ENCODE data around the gene PPP1R16B.

PPP1R16B gene

GRCh38 chr20:38931984-38932383, 126.5 kb downstream of the PPP1R16B start:
- TF ChIP-seq SPI1 (IDR thresholded peaks at IDR 0.05; ENCODE audit: low read depth, low read length): no peak
- no peak for TF ChIP-seq POU2F2 (IDR thresholded peaks at IDR 0.05; ENCODE audit: low read depth, low read length)
- TF ChIP-seq TAF1 (IDR thresholded peaks at IDR 0.05; ENCODE audit: low read depth, low read length): no peak
- TF ChIP-seq POLR2AphosphoS5 (IDR thresholded peaks at IDR 0.05; ENCODE audit: low read depth, low read length): no peak
- no peak for TF ChIP-seq POLR2A (IDR thresholded peaks at IDR 0.05; ENCODE audit: low read depth, low read length)
- no peak for TF ChIP-seq PAX5 (IDR thresholded peaks at IDR 0.05; ENCODE audit: insufficient read depth, low read length, severe bottlenecking)
- FAIRE-seq (no peak), DNase-seq (ENCODE audit: insufficient read length, low spot score) (no peak)

- TF ChIP-seq POLR2A (IDR thresholded peaks at IDR 0.05; ENCODE audit: low read depth, low read length) (no peak), TAF1 (IDR thresholded peaks at IDR 0.05; ENCODE audit: low read depth, low read length) (no peak), SPI1 (IDR thresholded peaks at IDR 0.05; ENCODE audit: low read depth, low read length) (no peak), POLR2AphosphoS5 (IDR thresholded peaks at IDR 0.05; ENCODE audit: low read depth, low read length) (no peak)
- FAIRE-seq (no peak), DNase-seq (ENCODE audit: insufficient read length, low spot score) (no peak)
Measured at GRCh38 chr20:38932457-38933120, 127.1 kb downstream of the PPP1R16B start.

- TF ChIP-seq PAX5 (IDR thresholded peaks at IDR 0.05; ENCODE audit: insufficient read depth, low read length, severe bottlenecking): no peak
- no peak for TF ChIP-seq SPI1 (IDR thresholded peaks at IDR 0.05; ENCODE audit: low read depth, low read length)
- TF ChIP-seq POLR2A (IDR thresholded peaks at IDR 0.05; ENCODE audit: low read depth, low read length): no peak
- no peak for TF ChIP-seq POLR2AphosphoS5 (IDR thresholded peaks at IDR 0.05; ENCODE audit: low read depth, low read length)
- TF ChIP-seq POU2F2 (IDR thresholded peaks at IDR 0.05; ENCODE audit: low read depth, low read length): no peak
- no peak for TF ChIP-seq TAF1 (IDR thresholded peaks at IDR 0.05; ENCODE audit: low read depth, low read length)
- DNase-seq (ENCODE audit: insufficient read length, low spot score) (no peak), FAIRE-seq (no peak)
Measured at GRCh38 chr20:38934530-38934929, 129.0 kb downstream of the PPP1R16B start.

- FAIRE-seq (no peak), DNase-seq (ENCODE audit: insufficient read length, low spot score) (no peak)
- no peak for TF ChIP-seq PAX5 (IDR thresholded peaks at IDR 0.05; ENCODE audit: insufficient read depth, low read length, severe bottlenecking)
- no peak for TF ChIP-seq POU2F2 (IDR thresholded peaks at IDR 0.05; ENCODE audit: low read depth, low read length)
- TF ChIP-seq POLR2AphosphoS5 (IDR thresholded peaks at IDR 0.05; ENCODE audit: low read depth, low read length): no peak
- TF ChIP-seq TAF1 (IDR thresholded peaks at IDR 0.05; ENCODE audit: low read depth, low read length): no peak
- TF ChIP-seq SPI1 (IDR thresholded peaks at IDR 0.05; ENCODE audit: low read depth, low read length): no peak
- no peak for TF ChIP-seq POLR2A (IDR thresholded peaks at IDR 0.05; ENCODE audit: low read depth, low read length)
Measured at GRCh38 chr20:38935285-38935684, 129.8 kb downstream of the PPP1R16B start.

GRCh38 chr20:38935967-38936407, 130.5 kb downstream of the PPP1R16B start:
- no peak for DNase-seq (ENCODE audit: insufficient read length, low spot score)
- FAIRE-seq: no peak
- TF ChIP-seq POLR2AphosphoS5 (IDR thresholded peaks at IDR 0.05; ENCODE audit: low read depth, low read length) (no peak), SPI1 (IDR thresholded peaks at IDR 0.05; ENCODE audit: low read depth, low read length) (no peak), PAX5 (IDR thresholded peaks at IDR 0.05; ENCODE audit: insufficient read depth, low read length, severe bottlenecking) (no peak), POU2F2 (IDR thresholded peaks at IDR 0.05; ENCODE audit: low read depth, low read length) (no peak), TAF1 (IDR thresholded peaks at IDR 0.05; ENCODE audit: low read depth, low read length) (no peak), POLR2A (IDR thresholded peaks at IDR 0.05; ENCODE audit: low read depth, low read length) (no peak)

- no peak for TF ChIP-seq POLR2AphosphoS5 (IDR thresholded peaks at IDR 0.05; ENCODE audit: low read depth, low read length)
- FAIRE-seq: no peak
- DNase-seq (ENCODE audit: insufficient read length, low spot score): no peak
Measured at GRCh38 chr20:38937000-38937399, 131.5 kb downstream of the PPP1R16B start.

- FAIRE-seq: no peak
Measured at GRCh38 chr20:38937978-38938473, 132.5 kb downstream of the PPP1R16B start.

GRCh38 chr20:38939686-38940085, 134.2 kb downstream of the PPP1R16B start:
- FAIRE-seq (no peak), DNase-seq (ENCODE audit: insufficient read length, low spot score) (no peak)
- TF ChIP-seq POU2F2 (IDR thresholded peaks at IDR 0.05; ENCODE audit: low read depth, low read length) (no peak), POLR2A (IDR thresholded peaks at IDR 0.05; ENCODE audit: low read depth, low read length) (no peak), POLR2AphosphoS5 (IDR thresholded peaks at IDR 0.05; ENCODE audit: low read depth, low read length) (no peak), TAF1 (IDR thresholded peaks at IDR 0.05; ENCODE audit: low read depth, low read length) (no peak), SPI1 (IDR thresholded peaks at IDR 0.05; ENCODE audit: low read depth, low read length) (no peak), PAX5 (IDR thresholded peaks at IDR 0.05; ENCODE audit: insufficient read depth, low read length, severe bottlenecking) (no peak)

More at GRCh38 chr20:38937978-38938473, 132.5 kb downstream of the PPP1R16B start:
- no peak for DNase-seq (ENCODE audit: insufficient read length, low spot score)
- no peak for TF ChIP-seq POU2F2 (IDR thresholded peaks at IDR 0.05; ENCODE audit: low read depth, low read length)

- DNase-seq (ENCODE audit: insufficient read length, low spot score) (no peak), FAIRE-seq (no peak)
- TF ChIP-seq SPI1 (IDR thresholded peaks at IDR 0.05; ENCODE audit: low read depth, low read length): no peak
- no peak for TF ChIP-seq POLR2AphosphoS5 (IDR thresholded peaks at IDR 0.05; ENCODE audit: low read depth, low read length)
- TF ChIP-seq POU2F2 (IDR thresholded peaks at IDR 0.05; ENCODE audit: low read depth, low read length): no peak
- no peak for TF ChIP-seq POLR2A (IDR thresholded peaks at IDR 0.05; ENCODE audit: low read depth, low read length)
- TF ChIP-seq PAX5 (IDR thresholded peaks at IDR 0.05; ENCODE audit: insufficient read depth, low read length, severe bottlenecking): no peak
Measured at GRCh38 chr20:38940644-38941043, 135.1 kb downstream of the PPP1R16B start.

GRCh38 chr20:38941726-38942389, 136.4 kb downstream of the PPP1R16B start:
- TF ChIP-seq POLR2A (IDR thresholded peaks at IDR 0.05; ENCODE audit: low read depth, low read length): no peak
- TF ChIP-seq TAF1 (IDR thresholded peaks at IDR 0.05; ENCODE audit: low read depth, low read length): no peak
- TF ChIP-seq POLR2AphosphoS5 (IDR thresholded peaks at IDR 0.05; ENCODE audit: low read depth, low read length): no peak
- TF ChIP-seq PAX5 (IDR thresholded peaks at IDR 0.05; ENCODE audit: insufficient read depth, low read length, severe bottlenecking): no peak
- no peak for TF ChIP-seq SPI1 (IDR thresholded peaks at IDR 0.05; ENCODE audit: low read depth, low read length)
- TF ChIP-seq POU2F2 (IDR thresholded peaks at IDR 0.05; ENCODE audit: low read depth, low read length): no peak
- FAIRE-seq: no peak
- DNase-seq (ENCODE audit: insufficient read length, low spot score): no peak

Data from GM12891 (cell line).